ENCODE results near the gene ITPKB. TPM values are rescaled to one million over a fixed set of nuclear protein-coding genes. Genes with fewer than 3 reads are reported as not detected.

Gene ITPKB
- total and polyA plus RNA-seq, 5 donors = 9.6 to 15.4 (median 9.9) TPM

- Histone ChIP-seq H3K4me1 (ENCODE audit: control insufficient read depth, insufficient read depth, low read length) (no peaks in the 10 kb centered on the region), H3K27me3 (ENCODE audit: control insufficient read depth, insufficient read depth) (no peaks in the 10 kb centered on the region), H3K27ac (ENCODE audit: low read length) (peak overlapping the region; percentile 88), H3K4me3 (ENCODE audit: low read length) (peak overlapping the region; percentile 70), H3K9me3 (ENCODE audit: control insufficient read depth, low read length) (no peaks in the 10 kb centered on the region)
- DNase-seq (peak in 1 of 3 donors; percentile 39), ATAC-seq (peak; percentile 61)
- intact Hi-C loops (cut with DNase I) = no loop called here
- 46% methylated on average over 12 of the region's 12 CpGs for WGBS
Measured at GRCh38 chr1:226702318-226702956, 36.6 kb downstream of the ITPKB start.

DNA sequence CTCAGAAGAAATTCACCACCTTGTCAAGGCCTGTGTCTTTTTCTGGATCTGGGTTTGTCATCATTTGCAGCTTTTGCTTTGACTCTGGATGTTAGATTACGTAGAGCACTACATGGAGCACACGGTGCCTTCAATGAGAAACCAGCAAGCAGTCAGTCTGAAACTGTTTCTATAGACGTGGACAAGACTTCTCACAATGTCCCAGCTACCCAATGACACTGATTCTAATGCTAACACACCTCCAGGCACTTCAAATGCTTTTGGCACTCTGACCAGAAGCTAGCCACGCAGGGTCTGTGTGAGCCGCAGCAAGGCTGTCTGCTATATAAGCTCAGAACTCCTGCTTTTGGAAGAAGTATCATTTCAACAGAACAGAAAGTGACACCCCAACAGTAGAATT lies 38.2 kb downstream of the ITPKB start:
- 90% methylated on average over 5 of the region's 5 CpGs for WGBS
- DNase-seq = no peak
- H3K9me3 ChIP-seq (ENCODE audit: control insufficient read depth, low read length) = no peaks in the 10 kb centered on the region
- intact Hi-C loops (cut with DNase I) = no loop called here
- no peaks in the 10 kb centered on the region for H3K27me3 ChIP-seq (ENCODE audit: control insufficient read depth, insufficient read depth)
- ATAC-seq = no peak
- H3K4me1 ChIP-seq (ENCODE audit: control insufficient read depth, insufficient read depth, low read length) = no peaks in the 10 kb centered on the region
- H3K4me3 ChIP-seq (ENCODE audit: low read length) = no peak overlapping the region
- H3K27ac ChIP-seq (ENCODE audit: low read length) = no peak overlapping the region

DNA sequence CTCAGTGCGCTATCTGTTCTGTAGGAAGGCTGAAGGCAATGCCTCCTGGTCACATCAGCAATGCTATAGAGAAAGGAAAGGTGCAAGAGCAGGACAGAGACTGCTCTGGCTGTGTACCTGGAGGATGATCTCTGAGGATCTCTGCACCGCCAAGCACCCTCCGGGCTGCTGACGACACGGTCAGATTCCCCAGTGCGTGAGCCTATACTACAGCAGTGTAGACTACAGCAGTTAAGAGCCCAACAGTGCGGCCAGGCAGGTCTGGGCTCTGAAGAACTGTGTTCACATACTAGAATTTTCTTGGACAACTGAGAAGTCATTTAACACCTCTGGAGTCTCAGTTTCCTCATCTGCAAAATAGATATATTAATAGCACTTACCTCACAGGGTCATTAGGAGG lies 39.9 kb downstream of the ITPKB start:
- intact Hi-C loops (cut with DNase I) = no loop called here
- Histone ChIP-seq H3K4me3 (ENCODE audit: low read length) (no peak overlapping the region), H3K9me3 (ENCODE audit: control insufficient read depth, low read length) (no peaks in the 10 kb centered on the region), H3K27ac (ENCODE audit: low read length) (no peak overlapping the region), H3K4me1 (ENCODE audit: control insufficient read depth, insufficient read depth, low read length) (peaks cover 2% of the 10 kb centered on the region), H3K27me3 (ENCODE audit: control insufficient read depth, insufficient read depth) (no peaks in the 10 kb centered on the region)
- DNase-seq (no peak), ATAC-seq (no peak)
- WGBS = 93% methylated on average over 7 of the region's 7 CpGs

DNA sequence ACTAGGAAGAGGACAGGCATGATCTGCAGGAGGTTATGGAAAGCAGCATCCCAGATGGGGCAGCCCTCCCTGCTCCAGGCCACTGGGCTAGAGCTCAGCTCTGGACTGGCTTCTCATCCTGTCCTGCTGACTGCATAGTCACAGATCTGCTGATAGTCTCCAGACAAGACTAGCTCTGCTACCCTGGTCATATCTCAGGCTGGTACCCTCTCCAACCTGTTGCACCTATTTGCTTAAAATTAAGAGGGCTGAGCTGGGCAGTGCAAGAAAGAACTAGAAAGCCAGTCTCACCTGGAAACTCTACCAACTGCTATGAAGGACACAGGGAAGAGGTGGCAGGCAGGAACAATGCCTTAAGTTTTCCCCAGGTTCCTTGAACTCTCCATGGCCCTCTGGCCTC lies 40.4 kb downstream of the ITPKB start:
- no peak for DNase-seq
- H3K9me3 ChIP-seq (ENCODE audit: control insufficient read depth, low read length) = no peaks in the 10 kb centered on the region
- H3K27ac ChIP-seq (ENCODE audit: low read length) = no peak overlapping the region
- H3K27me3 ChIP-seq (ENCODE audit: control insufficient read depth, insufficient read depth) = no peaks in the 10 kb centered on the region
- H3K4me1 ChIP-seq (ENCODE audit: control insufficient read depth, insufficient read depth, low read length) = peaks cover 2% of the 10 kb centered on the region
- no peak overlapping the region for H3K4me3 ChIP-seq (ENCODE audit: low read length)
- intact Hi-C loops (cut with DNase I) = no loop called here
- ATAC-seq = no peak

DNA sequence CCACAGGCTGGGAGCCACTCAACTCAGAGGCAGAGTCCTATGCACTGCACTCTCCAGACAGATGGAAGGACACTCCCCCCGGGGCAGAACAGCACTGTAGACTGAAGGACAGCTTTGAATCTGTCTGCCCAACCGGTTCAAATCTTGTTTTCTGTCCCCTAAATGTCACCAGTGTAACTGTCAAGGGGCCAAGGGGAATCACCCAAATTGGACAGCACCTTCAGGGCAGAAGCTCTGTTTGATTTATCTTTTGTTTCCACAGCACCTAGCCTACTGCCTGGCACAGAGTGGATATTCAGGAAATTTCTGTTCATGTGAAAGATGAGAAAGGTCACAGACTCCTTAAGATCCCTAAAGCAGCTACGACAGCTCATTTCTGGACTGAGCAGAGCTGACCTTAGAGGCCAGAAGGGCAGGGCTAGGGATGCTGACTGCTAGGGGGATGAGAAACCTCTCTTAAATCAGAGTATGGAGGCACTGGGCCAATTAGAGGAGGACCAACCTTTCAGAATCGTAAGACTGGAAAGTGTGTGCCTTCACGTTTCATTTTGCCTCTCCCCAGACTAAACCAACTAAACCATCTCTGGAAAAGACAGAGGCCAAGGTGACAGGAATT lies 41.0 kb downstream of the ITPKB start:
- intact Hi-C loops (cut with DNase I) = no loop called here
- Histone ChIP-seq H3K27me3 (ENCODE audit: control insufficient read depth, insufficient read depth) (no peaks in the 10 kb centered on the region), H3K27ac (ENCODE audit: low read length) (no peak overlapping the region), H3K9me3 (ENCODE audit: control insufficient read depth, low read length) (no peaks in the 10 kb centered on the region), H3K4me1 (ENCODE audit: control insufficient read depth, insufficient read depth, low read length) (peaks cover 4% of the 10 kb centered on the region), H3K4me3 (ENCODE audit: low read length) (no peak overlapping the region)
- ATAC-seq (no peak), DNase-seq (no peak)
- 61% methylated on average over 5 of the region's 5 CpGs for WGBS

- H3K27ac ChIP-seq (ENCODE audit: low read length) = no peak overlapping the region
- intact Hi-C loops (cut with DNase I) = no loop called here
- WGBS = 70% methylated on average over 5 of the region's 5 CpGs
- ATAC-seq = no peak
- peaks cover 5% of the 10 kb centered on the region for H3K4me1 ChIP-seq (ENCODE audit: control insufficient read depth, insufficient read depth, low read length)
- H3K9me3 ChIP-seq (ENCODE audit: control insufficient read depth, low read length) = no peaks in the 10 kb centered on the region
- no peak for DNase-seq
- H3K4me3 ChIP-seq (ENCODE audit: low read length) = no peak overlapping the region
- no peaks in the 10 kb centered on the region for H3K27me3 ChIP-seq (ENCODE audit: control insufficient read depth, insufficient read depth)
Measured at GRCh38 chr1:226697151-226697928, 41.7 kb downstream of the ITPKB start.

DNA sequence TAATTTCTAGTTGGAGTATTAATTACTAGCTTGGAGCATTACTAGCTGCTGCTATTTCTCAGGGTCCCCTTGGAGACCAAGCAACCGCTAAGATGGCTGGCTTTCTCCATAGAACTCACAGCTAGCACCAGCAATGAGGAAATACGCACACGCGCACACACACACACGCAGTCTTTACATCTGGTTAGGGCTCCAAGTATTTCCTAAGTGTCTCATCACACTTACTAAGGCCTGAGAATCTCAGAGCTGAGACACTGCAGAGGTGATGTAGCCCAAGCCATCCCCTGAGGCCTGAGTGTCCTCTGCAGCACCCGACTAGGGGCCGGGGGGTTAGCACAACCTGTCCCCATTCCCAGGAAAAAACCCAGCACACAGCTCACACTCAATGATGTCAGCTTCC lies 42.5 kb downstream of the ITPKB start:
- DNase-seq (no peak), ATAC-seq (no peak)
- Histone ChIP-seq H3K9me3 (ENCODE audit: control insufficient read depth, low read length) (no peaks in the 10 kb centered on the region), H3K27me3 (ENCODE audit: control insufficient read depth, insufficient read depth) (no peaks in the 10 kb centered on the region), H3K27ac (ENCODE audit: low read length) (no peak overlapping the region), H3K4me3 (ENCODE audit: low read length) (no peak overlapping the region), H3K4me1 (ENCODE audit: control insufficient read depth, insufficient read depth, low read length) (peaks cover 7% of the 10 kb centered on the region)
- intact Hi-C loops (cut with DNase I) = no loop called here
- 88% methylated on average over 7 of the region's 7 CpGs for WGBS

DNA sequence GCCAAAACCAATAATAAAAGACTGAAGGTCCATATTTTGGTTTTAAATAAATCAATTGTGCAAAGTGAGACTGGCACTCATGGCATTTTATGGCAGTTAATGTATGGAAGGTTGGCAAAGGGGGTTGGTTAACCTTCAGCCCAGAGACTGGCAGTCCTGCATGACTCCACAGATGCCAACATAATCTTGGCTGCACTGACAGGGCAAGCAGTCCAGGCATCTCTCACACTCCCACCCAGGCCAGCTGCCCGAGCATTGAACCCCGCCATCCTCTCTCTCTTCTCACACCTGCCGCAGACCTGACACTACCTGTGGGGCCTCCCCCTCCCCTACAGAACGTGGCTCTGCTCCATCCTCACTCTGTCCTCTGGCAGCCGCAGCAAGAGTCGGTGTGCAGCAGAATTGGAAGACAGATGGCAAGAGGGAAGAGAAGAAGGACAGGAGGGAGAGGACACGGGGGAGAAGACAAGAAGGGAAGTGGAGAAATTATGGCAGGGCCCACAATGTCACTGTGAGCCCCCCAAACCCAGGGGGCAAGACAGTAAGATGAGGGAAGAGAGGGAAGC lies 43.7 kb downstream of the ITPKB start:
- Histone ChIP-seq H3K9me3 (ENCODE audit: control insufficient read depth, low read length) (no peaks in the 10 kb centered on the region), H3K4me1 (ENCODE audit: control insufficient read depth, insufficient read depth, low read length) (peaks cover 14% of the 10 kb centered on the region), H3K4me3 (ENCODE audit: low read length) (no peak overlapping the region), H3K27ac (ENCODE audit: low read length) (no peak overlapping the region), H3K27me3 (ENCODE audit: control insufficient read depth, insufficient read depth) (no peaks in the 10 kb centered on the region)
- ATAC-seq = peak; percentile 28 to 36
- no peak for DNase-seq
- WGBS = 64% methylated on average over 7 of the region's 7 CpGs
- intact Hi-C loops (cut with DNase I) = no loop called here

GRCh38 chr1:226692823-226693222 lies 46.3 kb downstream of the ITPKB start:
- WGBS = 57% methylated on average over 3 of the region's 3 CpGs
- H3K27ac ChIP-seq (ENCODE audit: low read length) = peak overlapping the region; percentile 57
- H3K9me3 ChIP-seq (ENCODE audit: control insufficient read depth, low read length) = no peaks in the 10 kb centered on the region
- ATAC-seq = no peak
- peaks cover 23% of the 10 kb centered on the region for H3K4me1 ChIP-seq (ENCODE audit: control insufficient read depth, insufficient read depth, low read length)
- no peak overlapping the region for H3K4me3 ChIP-seq (ENCODE audit: low read length)
- intact Hi-C loops (cut with DNase I) = no loop called here
- H3K27me3 ChIP-seq (ENCODE audit: control insufficient read depth, insufficient read depth) = no peaks in the 10 kb centered on the region
- DNase-seq = no peak

GRCh38 chr1:226692051-226692792 lies 46.9 kb downstream of the ITPKB start:
- Histone ChIP-seq H3K27me3 (ENCODE audit: control insufficient read depth, insufficient read depth) (no peaks in the 10 kb centered on the region), H3K27ac (ENCODE audit: low read length) (no peak overlapping the region), H3K4me3 (ENCODE audit: low read length) (no peak overlapping the region), H3K9me3 (ENCODE audit: control insufficient read depth, low read length) (no peaks in the 10 kb centered on the region), H3K4me1 (ENCODE audit: control insufficient read depth, insufficient read depth, low read length) (peaks cover 29% of the 10 kb centered on the region)
- 69% methylated on average over 4 of the region's 4 CpGs for WGBS
- intact Hi-C loops (cut with DNase I) = no loop called here
- DNase-seq (no peak), ATAC-seq (no peak)

Data from right cardiac atrium (tissue), 5 donors.